Gastrocnemius medialis (tissue), 4 donors: ENCODE data around the gene XXYLT1. TPM values are rescaled to one million over a fixed set of nuclear protein-coding genes. Genes with fewer than 3 reads are reported as not detected.
"Not testable (repeated sequence)": the region's sequence is repeated elsewhere in the genome, so short reads cannot be mapped to it uniquely, and the experiment has no call there.

Experiments used
- ATAC-seq, 2 donors: fragments of 150-250 bp; one replicate each; pipeline ENCODE4 v1.9.1; 2016
- DNase-seq, 2 donors: peaks; one replicate each; pipeline ENCODE4 v3.0.0-alpha.2; 2019
- H3K27ac ChIP-seq, 4 donors: fragments of 200-600 bp; sonication (generic); 1 replicate in 1 of 4; 2 replicates in 3 of 4; pipeline ENCODE4 v1.5.1; 2016 to 2018; ENCODE audit warnings: mild to moderate bottlenecking in 2 of 4, moderate library complexity in 1 of 4
- H3K27me3 ChIP-seq, 3 donors: fragments of 200-600 bp; sonication (generic) in 2 of 3; 1 replicate in 1 of 3; 2 replicates in 2 of 3; pipeline versions ENCODE4 v1.5.1 to v1.6.0; 2016 to 2019; ENCODE audit warnings: mild to moderate bottlenecking in 1 of 3, moderate library complexity in 1 of 3
- H3K36me3 ChIP-seq, 2 donors: fragments of 200-600 bp; sonication (generic) in 1 of 2; one replicate each; pipeline ENCODE4 v1.5.1; 2017 to 2018
- H3K4me1 ChIP-seq, 2 donors: fragments of 200-600 bp; sonication (generic) in 1 of 2; one replicate each; pipeline ENCODE4 v1.5.1; 2016 to 2017; ENCODE audit warnings: mild to moderate bottlenecking in 2 of 2
- H3K4me3 ChIP-seq, 4 donors: fragments of 200-600 bp; sonication (generic) in 3 of 4; 1 replicate in 1 of 4; 2 replicates in 3 of 4; pipeline ENCODE4 v1.5.1; 2016 to 2019; ENCODE audit warnings: mild to moderate bottlenecking in 2 of 4
- H3K9me3 ChIP-seq, 3 donors: fragments of 200-600 bp; sonication (generic) in 2 of 3; 1 replicate in 1 of 3; 2 replicates in 2 of 3; pipeline ENCODE4 v1.5.1; 2016 to 2019
- POLR2A ChIP-seq, 2 donors: fragments of 450-650 bp; IDR thresholded peaks; one replicate each; pipeline ENCODE4 v1.6.1; 2017; ENCODE audit warnings: antibody characterized with exemption in 2 of 2, mild to moderate bottlenecking in 2 of 2, moderate library complexity in 2 of 2
- in situ Hi-C, 4 donors: fragments of 200-750 bp; cut with MboI; loops; one replicate each; pipeline versions ENCODE4 v1.15.0 to v1.8.0; 2017; ENCODE audit warnings: low sequenced_read_pairs in 4 of 4
- intact Hi-C: fragments of 100-400 bp; cut with DNase I; formaldehyde crosslinking; loops from one replicate; pipeline ENCODE4 v1.15.1; 2023; ENCODE audit warnings: low total_unique reads
- total RNA-seq, 4 donors: library from RNA; depleted of rRNA; stranded (reverse); fragments of >200 nt; gene quantifications; one replicate each; pipeline versions ENCODE4 v1.1.0 to v1.2.3, GENCODE V29; 2016
- TF ChIP-seq, protein P1 (sequence below), 5 experiments: fragments of 450-650 bp in 3 of 5; fragments of 200-600 bp in 2 of 5; sonication (generic) in 2 of 5; IDR thresholded peaks in 4 of 5; conservative IDR thresholded peaks in 1 of 5; 1 replicate in 4 of 5; 2 replicates in 1 of 5; pipeline ENCODE4 v1.5.1; 2016 to 2019; ENCODE audit warnings: antibody characterized with exemption in 5 of 5, mild to moderate bottlenecking in 3 of 5, moderate library complexity in 3 of 5

Gene XXYLT1
- total RNA-seq, 4 donors from 2014 or later = 0.87 to 3.1 (median 1.3) TPM

DNA sequence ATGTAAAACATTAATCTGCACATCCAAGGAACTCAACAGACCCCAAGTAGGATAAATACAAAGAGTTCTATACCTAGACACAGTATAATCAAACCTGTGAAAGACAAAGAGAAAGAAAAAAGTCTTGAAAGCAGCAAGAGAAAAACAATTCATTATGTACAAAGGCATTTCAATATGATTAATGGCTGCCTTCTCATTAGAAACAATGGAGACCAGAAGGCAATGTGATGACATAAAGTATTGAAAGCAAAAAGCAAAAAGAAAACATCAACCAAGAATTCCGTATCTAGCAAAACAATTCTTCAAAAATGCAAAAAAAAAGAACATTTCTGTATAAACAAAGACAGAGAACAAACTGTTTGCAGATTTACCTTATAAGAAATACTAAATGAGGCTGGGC, 81.1 kb downstream of the XXYLT1 start:
- Histone ChIP-seq H3K4me1 (peaks cover 12 to 23% of the 10 kb centered on the region in 2 donors), H3K4me3 (no peak overlapping the region), H3K9me3 (no peaks in the 10 kb centered on the region), H3K27me3 (no peaks in the 10 kb centered on the region), H3K27ac (no peak overlapping the region), H3K36me3 (no peaks in the 10 kb centered on the region)
- intact Hi-C loops = no loop called here
- in situ Hi-C loops = no loop called here
- no peak for ATAC-seq
- no peak for TF ChIP-seq POLR2A (IDR thresholded peaks at IDR 0.05)
- TF ChIP-seq, protein P1, sequence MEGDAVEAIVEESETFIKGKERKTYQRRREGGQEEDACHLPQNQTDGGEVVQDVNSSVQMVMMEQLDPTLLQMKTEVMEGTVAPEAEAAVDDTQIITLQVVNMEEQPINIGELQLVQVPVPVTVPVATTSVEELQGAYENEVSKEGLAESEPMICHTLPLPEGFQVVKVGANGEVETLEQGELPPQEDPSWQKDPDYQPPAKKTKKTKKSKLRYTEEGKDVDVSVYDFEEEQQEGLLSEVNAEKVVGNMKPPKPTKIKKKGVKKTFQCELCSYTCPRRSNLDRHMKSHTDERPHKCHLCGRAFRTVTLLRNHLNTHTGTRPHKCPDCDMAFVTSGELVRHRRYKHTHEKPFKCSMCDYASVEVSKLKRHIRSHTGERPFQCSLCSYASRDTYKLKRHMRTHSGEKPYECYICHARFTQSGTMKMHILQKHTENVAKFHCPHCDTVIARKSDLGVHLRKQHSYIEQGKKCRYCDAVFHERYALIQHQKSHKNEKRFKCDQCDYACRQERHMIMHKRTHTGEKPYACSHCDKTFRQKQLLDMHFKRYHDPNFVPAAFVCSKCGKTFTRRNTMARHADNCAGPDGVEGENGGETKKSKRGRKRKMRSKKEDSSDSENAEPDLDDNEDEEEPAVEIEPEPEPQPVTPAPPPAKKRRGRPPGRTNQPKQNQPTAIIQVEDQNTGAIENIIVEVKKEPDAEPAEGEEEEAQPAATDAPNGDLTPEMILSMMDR (IDR thresholded peaks at IDR 0.05 in 4 of 5, conservative IDR thresholded peaks at IDR 0.05 in 1 of 5) = no peak
- DNase-seq = no peak

DNA sequence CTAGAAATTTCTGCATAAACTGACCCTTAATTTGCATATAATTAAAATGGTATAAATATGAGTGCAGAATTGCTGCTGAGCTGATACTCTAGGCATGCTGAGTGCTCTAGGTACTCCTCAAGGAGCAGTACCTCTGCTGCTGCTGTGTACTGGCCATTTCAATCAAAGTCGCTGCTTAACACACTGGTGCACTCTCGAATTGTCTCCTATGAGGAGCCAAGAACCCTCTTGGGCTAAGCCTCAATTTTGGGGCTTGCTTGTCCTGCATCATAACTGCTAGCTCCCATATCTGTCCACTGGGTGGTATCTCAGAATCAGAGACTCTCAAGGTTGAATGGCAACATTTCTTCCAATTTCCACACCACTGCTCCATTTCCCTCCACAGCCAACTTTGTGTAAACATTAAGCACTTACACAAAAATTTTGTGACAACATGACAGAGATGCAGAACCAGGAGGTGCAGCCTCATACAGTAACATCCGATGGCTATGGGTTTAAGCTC, 82.5 kb downstream of the XXYLT1 start:
- Histone ChIP-seq H3K4me1 (peaks cover 12 to 34% of the 10 kb centered on the region in 2 donors), H3K4me3 (no peak overlapping the region), H3K9me3 (no peaks in the 10 kb centered on the region), H3K27ac (no peak overlapping the region), H3K36me3 (no peaks in the 10 kb centered on the region), H3K27me3 (no peaks in the 10 kb centered on the region)
- ATAC-seq (no peak), DNase-seq (no peak)
- intact Hi-C loops (no loop called here), in situ Hi-C loops (no loop called here)
- TF ChIP-seq POLR2A (IDR thresholded peaks at IDR 0.05) = no peak
- TF ChIP-seq, protein P1 (IDR thresholded peaks at IDR 0.05 in 4 of 5, conservative IDR thresholded peaks at IDR 0.05 in 1 of 5) = no peak

DNA sequence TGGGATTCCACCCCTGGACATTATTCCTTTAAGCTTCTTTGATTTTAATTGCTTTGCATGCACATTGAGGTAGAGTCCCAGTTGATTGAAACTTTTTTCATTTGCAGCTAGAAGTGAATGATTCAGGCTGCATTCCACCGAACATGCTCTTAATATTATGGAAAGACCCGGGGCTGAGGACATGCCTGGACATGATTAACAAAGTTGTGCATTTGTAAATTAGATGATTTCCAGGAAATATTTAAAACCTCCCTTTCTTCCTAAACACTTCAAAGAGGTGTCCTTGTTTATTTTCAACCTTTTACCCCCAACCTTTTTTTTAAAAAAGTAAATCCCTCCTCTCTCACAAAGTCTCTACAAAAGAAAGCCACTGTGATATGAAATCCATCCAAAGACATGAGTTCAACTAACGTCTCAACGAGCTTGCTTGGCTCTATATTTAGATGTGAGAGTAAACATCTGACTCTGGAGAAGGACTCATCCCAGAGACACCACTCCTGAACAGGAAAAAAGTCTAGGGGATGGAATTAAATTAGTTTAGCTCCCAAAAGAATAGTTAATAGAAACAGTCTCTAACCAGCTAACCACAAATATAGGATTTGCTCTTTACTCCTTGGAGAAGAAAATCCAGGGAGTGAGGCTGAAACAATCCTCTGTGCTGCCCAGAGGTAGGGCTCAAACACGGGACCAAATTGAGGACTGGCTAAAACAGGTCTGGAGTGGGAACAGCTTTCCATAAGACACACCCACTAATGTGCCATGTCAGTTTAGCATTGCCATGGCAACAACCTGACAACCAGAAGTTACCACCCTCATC, 83.1 kb downstream of the XXYLT1 start:
- H3K27me3 ChIP-seq = no peaks in the 10 kb centered on the region
- intact Hi-C loops (no loop called here), in situ Hi-C loops (no loop called here)
- no peak for TF ChIP-seq POLR2A (IDR thresholded peaks at IDR 0.05)
- TF ChIP-seq, protein P1 (IDR thresholded peaks at IDR 0.05 in 4 of 5, conservative IDR thresholded peaks at IDR 0.05 in 1 of 5) = no peak
- H3K27ac ChIP-seq = peak overlapping the region in 2 of 4 donors; percentile 5 to 35
- ATAC-seq (peak; percentile 44 to 90), DNase-seq (no peak)
- H3K4me3 ChIP-seq = no peak overlapping the region
- H3K9me3 ChIP-seq = no peaks in the 10 kb centered on the region
- no peaks in the 10 kb centered on the region for H3K36me3 ChIP-seq
- H3K4me1 ChIP-seq = peaks cover 12 to 40% of the 10 kb centered on the region in 2 donors

DNA sequence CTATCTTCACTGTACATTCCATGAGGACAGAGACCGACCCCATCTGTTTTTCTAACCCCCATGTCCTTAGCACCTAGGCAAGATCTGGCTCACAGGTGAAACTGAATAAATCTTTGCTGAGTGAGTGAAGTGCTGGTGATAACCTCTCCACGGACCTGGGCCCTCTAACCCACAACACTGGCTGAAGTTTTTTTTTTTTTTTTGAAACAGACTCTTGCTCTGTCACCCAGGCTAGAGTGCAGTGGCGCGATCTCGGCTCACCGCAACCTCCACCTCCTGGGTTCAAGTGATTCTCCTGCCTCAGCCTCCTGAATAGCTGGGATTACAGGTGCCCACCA, 84.3 kb downstream of the XXYLT1 start:
- H3K27ac ChIP-seq, H3K9me3 ChIP-seq, ATAC-seq, in situ Hi-C loops, H3K36me3 ChIP-seq, H3K4me3 ChIP-seq, H3K27me3 ChIP-seq, DNase-seq, intact Hi-C loops: not testable (repeated sequence)
- peaks cover 12 to 49% of the 10 kb centered on the region in 2 donors for H3K4me1 ChIP-seq

DNA sequence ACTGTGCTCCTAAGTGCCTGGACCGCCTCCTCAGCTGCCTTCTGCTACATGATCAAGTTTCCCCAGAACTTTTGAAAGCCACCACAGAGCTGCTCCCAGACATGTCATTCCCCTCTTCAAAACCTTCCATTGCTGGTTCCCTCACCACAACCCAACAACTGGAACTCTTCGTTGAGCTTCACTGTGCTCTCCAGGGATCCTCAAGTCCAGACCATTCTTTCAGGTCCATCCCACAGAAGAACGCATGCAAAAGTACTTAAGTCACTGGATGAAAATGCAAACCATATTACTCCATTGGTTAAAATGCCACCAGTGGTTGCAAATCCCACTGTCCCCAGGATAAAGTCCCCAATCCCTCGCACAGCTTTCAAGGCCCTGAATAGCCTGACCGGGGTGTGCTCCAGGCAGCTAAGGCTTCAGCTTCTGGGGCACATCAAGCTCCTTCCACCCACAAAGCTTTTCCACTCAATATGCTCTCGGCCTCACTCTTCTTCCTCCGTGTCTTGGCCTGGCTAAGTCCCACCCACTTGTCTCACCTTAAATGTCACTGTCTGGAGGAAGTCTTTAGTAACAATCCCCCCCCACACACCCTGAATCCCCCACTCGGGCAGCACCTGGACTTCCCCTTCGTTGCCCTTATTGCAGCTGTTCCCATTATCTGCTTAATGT, 84.8 kb downstream of the XXYLT1 start:
- intact Hi-C loops (no loop called here), in situ Hi-C loops (no loop called here)
- no peak for DNase-seq
- no peak overlapping the region for H3K27ac ChIP-seq
- no peak for ATAC-seq
- no peaks in the 10 kb centered on the region for H3K36me3 ChIP-seq
- H3K4me3 ChIP-seq = no peak overlapping the region
- TF ChIP-seq POLR2A (IDR thresholded peaks at IDR 0.05) = no peak
- TF ChIP-seq, protein P1 (IDR thresholded peaks at IDR 0.05 in 4 of 5, conservative IDR thresholded peaks at IDR 0.05 in 1 of 5) = no peak
- peaks cover 12 to 54% of the 10 kb centered on the region in 2 donors for H3K4me1 ChIP-seq
- no peaks in the 10 kb centered on the region for H3K27me3 ChIP-seq
- H3K9me3 ChIP-seq = no peaks in the 10 kb centered on the region
